ENCODE data around the gene PDE4B.

PDE4B gene

GRCh38 chr1:65955071-65955470 is 162.4 kb downstream of the PDE4B start:
- no peaks in the 10 kb centered on the region for H3K36me3 ChIP-seq (ENCODE audit: control insufficient read depth, insufficient read depth, low read length)
- no peaks in the 10 kb centered on the region for H3K27me3 ChIP-seq (ENCODE audit: control insufficient read depth, insufficient read depth, low read length)
- no peak overlapping the region for H3K27ac ChIP-seq
- TF ChIP-seq CTCF (IDR thresholded peaks at IDR 0.05): no peak
- H2AFZ ChIP-seq: no peak overlapping the region
- no peaks in the 10 kb centered on the region for H3K4me1 ChIP-seq
- no peaks in the 10 kb centered on the region for H3K79me2 ChIP-seq
- H3K4me2 ChIP-seq (ENCODE audit: low read length): no peak overlapping the region
- no peak overlapping the region for H3K4me3 ChIP-seq (ENCODE audit: low read depth, low read length)
- no peaks in the 10 kb centered on the region for H3K9me3 ChIP-seq (ENCODE audit: control insufficient read depth, low read length)
- H3K9ac ChIP-seq: no peak overlapping the region

DNA sequence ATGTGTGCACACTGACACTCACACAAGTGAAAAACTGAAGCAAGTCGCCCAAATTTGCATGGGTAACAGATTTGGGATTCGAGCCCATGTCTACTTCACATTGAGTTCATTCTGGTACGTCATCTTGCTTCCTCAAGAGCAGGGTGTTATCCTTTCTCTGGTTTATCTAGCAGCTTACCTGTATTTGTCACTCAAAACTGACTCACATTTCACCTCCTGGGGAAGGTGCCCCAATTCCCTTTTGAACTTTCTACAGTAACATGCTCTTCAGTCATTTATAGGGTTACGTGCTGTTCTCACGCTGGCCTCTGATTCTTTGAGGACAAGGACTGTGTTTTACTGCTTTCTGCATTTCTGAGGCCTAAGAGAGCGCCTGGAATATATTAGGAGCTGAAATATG is 162.8 kb downstream of the PDE4B start:
- Histone ChIP-seq H3K27me3 (ENCODE audit: control insufficient read depth, insufficient read depth, low read length) (no peaks in the 10 kb centered on the region), H3K4me3 (ENCODE audit: low read depth, low read length) (no peak overlapping the region), H3K36me3 (ENCODE audit: control insufficient read depth, insufficient read depth, low read length) (no peaks in the 10 kb centered on the region), H3K79me2 (no peaks in the 10 kb centered on the region), H2AFZ (no peak overlapping the region), H3K9me3 (ENCODE audit: control insufficient read depth, low read length) (no peaks in the 10 kb centered on the region), H3K27ac (no peak overlapping the region), H3K4me2 (ENCODE audit: low read length) (no peak overlapping the region), H3K9ac (no peak overlapping the region), H3K4me1 (no peaks in the 10 kb centered on the region)
- no peak for TF ChIP-seq CTCF (IDR thresholded peaks at IDR 0.05)

DNA sequence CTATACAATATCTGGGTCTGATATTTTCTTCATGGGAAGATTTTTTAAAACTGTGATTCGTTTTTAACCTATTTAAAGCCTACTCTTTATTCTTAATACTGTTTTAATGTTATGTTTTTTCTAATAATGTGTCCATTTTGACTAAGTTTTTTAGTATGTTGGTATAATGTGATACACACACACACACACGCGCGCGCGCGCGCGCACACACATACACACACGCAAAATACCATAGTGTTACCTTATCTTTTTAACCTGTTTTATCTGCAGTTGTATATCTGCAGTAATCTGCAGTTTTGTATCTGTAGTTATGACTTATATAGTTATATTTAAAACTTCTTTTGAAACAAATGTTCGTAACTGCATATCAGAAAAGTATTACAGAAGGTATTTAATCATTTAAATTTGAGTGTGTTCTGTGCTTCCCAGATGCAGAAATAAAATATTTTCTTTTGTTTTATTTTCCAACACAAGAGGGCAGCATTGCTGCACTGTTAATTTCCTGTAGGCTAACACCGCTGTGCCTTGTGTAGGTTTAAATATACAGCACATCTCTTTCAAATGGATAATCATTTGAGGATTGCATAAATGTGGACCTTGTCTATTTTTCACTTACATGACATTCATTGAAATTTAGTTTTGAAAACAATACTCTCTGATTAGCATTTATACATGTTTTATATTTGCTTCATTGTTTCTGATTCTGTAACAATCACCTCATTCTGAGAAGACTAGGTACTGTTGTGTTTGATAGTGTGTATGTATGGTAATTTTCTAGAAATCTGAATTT is 166.1 kb downstream of the PDE4B start:
- H3K9ac ChIP-seq: no peak overlapping the region
- no peak overlapping the region for H2AFZ ChIP-seq
- H3K9me3 ChIP-seq (ENCODE audit: control insufficient read depth, low read length): no peaks in the 10 kb centered on the region
- H3K4me3 ChIP-seq (ENCODE audit: low read depth, low read length): no peak overlapping the region
- H3K36me3 ChIP-seq (ENCODE audit: control insufficient read depth, insufficient read depth, low read length): no peaks in the 10 kb centered on the region
- H3K79me2 ChIP-seq: no peaks in the 10 kb centered on the region
- TF ChIP-seq CTCF (IDR thresholded peaks at IDR 0.05): peak; percentile 66
- no peaks in the 10 kb centered on the region for H3K27me3 ChIP-seq (ENCODE audit: control insufficient read depth, insufficient read depth, low read length)
- no peaks in the 10 kb centered on the region for H3K4me1 ChIP-seq
- no peak overlapping the region for H3K27ac ChIP-seq
- H3K4me2 ChIP-seq (ENCODE audit: low read length): no peak overlapping the region

DNA sequence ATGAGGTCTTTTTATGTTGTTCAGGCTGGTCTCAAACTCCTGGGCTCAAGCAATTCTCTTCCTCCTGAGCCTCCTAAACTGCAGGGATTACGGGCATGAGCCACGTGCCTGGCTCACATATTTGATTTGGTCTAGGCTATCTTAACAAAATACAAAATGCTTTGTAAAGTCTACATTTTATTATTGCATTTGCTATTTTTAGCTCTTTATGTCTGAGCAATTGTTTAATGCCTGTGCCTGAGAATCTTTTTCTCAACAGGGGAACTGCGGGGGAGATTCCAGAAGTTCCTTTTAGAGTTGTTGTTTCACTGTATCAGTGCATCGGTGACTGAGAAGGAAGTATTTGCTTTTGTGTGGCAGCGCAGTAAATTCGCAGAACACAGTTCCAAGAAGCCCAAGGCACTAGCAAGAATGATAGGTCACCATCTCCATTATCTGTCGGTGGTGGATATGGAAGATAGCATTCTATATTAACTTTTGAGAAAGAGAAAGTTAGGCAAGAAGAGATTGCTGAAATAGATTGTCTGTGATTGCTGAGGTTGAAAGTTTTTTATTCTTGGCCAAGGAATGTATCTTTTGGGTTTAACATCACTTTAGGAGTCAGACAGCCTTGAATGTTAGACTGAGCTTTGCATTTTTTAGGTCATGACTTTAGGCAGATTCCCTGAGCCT is 167.3 kb downstream of the PDE4B start:
- Histone ChIP-seq H2AFZ (no peak overlapping the region), H3K4me3 (ENCODE audit: low read depth, low read length) (no peak overlapping the region), H3K9ac (no peak overlapping the region), H3K36me3 (ENCODE audit: control insufficient read depth, insufficient read depth, low read length) (no peaks in the 10 kb centered on the region), H3K79me2 (no peaks in the 10 kb centered on the region), H3K27me3 (ENCODE audit: control insufficient read depth, insufficient read depth, low read length) (no peaks in the 10 kb centered on the region), H3K4me1 (no peaks in the 10 kb centered on the region), H3K27ac (no peak overlapping the region), H3K9me3 (ENCODE audit: control insufficient read depth, low read length) (no peaks in the 10 kb centered on the region), H3K4me2 (ENCODE audit: low read length) (no peak overlapping the region)
- no peak for TF ChIP-seq CTCF (IDR thresholded peaks at IDR 0.05)

Data from parathyroid adenoma (tissue), 2 donors.